SKM-1 (cell line): ENCODE results near the gene SH3PXD2A.
"Not testable (repeated sequence)": the region's sequence is repeated elsewhere in the genome, so short reads cannot be mapped to it uniquely, and the experiment has no call there.

Experiments used
- DNase-seq: peaks from one replicate; lab custom pipeline; 2025; ENCODE audit not compliant: unreplicated experiment; lab: John Stamatoyannopoulos, UW

The SH3PXD2A gene

DNA sequence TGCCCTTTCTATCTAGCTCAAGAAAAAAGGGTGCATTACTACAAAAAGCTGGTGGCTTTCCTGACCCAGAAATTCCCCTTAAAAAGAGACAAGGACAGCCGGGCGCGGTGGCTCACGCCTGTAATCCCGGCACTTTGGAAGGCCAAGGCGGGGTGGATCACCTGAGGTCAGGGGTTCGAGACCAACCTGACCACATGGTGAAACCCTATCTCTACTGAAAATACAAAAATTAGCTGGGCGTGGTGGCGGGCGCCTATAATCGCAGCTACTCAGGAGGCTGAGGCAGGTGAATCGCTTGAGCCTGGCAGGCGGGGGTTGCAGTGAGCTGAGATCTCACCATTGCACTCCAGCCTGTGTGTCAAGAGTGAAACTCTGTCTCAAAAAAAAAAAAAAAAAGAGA lies 82.5 kb downstream of the SH3PXD2A start:
- DNase-seq = not testable (repeated sequence)

- no peak for DNase-seq
Observed at GRCh38 chr10:103772096-103772845, 83.1 kb downstream of the SH3PXD2A start.

DNA sequence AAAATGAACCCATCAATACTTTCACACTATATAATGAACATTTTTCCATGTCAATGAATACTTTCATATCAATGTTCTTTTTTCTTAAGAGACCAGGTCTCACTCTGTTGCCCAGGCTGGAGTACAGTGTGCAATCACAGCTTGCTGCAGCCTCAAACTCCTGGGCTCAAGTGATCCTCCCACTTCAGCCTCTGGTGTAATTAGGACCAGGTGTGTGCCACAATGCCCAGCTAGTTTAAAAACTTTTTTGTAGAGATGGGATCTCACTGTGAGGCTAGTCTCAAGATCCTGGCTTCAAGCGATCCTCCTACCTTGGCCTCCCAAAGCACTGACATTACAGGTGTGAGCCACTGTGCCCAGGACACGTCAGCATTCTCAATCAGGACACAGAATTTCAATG lies 85.2 kb downstream of the SH3PXD2A start:
- no peak for DNase-seq

- DNase-seq = no peak
Observed at GRCh38 chr10:103769176-103769575, 86.2 kb downstream of the SH3PXD2A start.

GRCh38 chr10:103768345-103768744 lies 87.0 kb downstream of the SH3PXD2A start:
- DNase-seq = no peak

DNA sequence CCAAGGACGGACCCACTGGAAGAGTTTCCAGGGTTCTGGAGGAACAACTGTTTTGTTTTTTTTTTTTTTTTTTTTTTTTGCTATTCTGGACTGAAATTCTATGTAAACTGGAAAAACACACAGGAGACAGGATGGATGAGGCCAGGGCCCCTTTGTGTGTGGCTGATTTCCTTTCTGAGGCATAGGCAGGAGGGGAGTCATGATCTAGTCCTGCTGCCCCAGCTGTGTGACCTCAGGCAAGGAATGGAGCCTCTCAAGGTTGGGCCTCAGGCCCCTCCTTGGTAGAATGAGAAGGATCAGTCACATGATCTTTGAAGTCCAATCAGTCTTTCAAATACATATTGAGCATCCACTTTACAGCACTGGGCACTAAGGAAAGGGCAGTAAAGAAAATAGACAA lies 87.6 kb downstream of the SH3PXD2A start:
- DNase-seq = no peak

DNA sequence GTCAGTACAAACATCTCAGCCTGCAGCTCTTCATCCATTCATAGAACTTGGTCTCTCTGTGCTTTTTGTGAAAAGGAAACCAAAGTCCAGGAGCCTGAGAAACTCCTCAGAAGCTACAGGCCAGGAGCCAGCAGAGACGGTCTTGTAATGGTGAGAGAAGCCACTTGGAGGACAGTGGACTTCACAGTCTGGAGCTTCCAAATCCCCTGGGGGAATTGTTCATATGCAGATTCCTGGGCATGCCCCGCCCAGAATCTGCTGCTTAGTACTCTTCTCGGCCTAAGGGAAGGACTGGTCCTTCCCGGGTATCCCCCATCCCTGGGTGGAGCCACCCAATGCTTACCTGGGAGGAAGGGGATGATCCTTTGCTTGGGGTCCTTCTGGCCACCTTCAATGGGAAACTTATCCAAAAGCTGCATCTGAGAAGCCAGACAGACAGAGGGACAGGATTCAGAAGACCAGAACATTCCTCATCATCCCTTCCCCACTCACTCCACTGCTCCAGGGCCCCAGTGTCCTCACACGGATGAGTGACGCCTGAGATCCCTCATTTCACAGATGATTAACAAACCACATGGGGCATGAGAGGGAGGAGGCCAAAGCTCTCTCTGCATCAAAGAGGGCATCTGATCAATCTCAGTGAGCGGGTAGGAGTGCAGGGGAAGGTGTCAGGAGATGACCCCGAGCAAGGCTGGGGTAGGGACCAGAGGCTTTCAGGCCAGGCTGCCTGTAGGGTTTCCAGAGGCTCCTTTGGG lies 88.4 kb downstream of the SH3PXD2A start:
- no peak for DNase-seq

GRCh38 chr10:103765981-103766380 lies 89.4 kb downstream of the SH3PXD2A start:
- DNase-seq = no peak

- DNase-seq = no peak
Observed at GRCh38 chr10:103765168-103765567, 90.2 kb downstream of the SH3PXD2A start.

DNA sequence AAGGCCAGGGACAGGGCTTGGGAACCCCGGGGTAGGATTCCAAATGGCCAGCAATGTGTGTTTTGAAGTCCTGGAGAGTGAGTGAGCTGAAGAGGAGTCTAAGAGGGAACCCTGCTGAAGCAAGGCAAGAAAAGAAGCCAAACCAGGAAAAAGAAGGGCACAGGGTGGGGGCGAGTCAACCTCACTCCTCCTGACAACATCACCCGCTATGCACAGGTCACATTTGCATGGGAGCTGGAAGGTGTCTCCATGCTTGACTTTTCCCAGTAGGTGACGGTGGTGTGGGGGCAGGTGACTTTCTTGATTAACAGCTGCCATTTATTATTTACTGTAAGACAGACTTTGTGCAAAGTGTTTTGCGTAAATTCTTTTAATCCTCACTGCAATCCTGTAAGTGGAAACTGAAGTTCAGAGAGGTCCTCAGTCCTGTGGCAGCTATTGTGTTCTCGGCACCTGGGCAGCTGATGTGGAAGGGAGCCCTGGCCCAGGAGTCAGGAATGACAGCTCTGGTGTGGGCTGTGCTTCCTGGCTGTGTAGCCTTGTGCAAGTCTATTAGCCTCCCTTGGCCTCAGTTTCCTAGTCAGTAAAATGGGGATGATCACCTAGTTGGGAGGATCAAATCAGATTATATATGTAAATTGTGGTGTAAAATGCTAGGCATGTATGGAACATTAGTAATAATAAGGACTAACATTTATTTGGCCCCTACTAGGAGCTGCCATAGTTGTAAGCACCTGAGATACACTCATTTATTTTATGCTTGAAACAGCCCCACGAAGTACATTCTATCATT lies 90.9 kb downstream of the SH3PXD2A start:
- no peak for DNase-seq

DNA sequence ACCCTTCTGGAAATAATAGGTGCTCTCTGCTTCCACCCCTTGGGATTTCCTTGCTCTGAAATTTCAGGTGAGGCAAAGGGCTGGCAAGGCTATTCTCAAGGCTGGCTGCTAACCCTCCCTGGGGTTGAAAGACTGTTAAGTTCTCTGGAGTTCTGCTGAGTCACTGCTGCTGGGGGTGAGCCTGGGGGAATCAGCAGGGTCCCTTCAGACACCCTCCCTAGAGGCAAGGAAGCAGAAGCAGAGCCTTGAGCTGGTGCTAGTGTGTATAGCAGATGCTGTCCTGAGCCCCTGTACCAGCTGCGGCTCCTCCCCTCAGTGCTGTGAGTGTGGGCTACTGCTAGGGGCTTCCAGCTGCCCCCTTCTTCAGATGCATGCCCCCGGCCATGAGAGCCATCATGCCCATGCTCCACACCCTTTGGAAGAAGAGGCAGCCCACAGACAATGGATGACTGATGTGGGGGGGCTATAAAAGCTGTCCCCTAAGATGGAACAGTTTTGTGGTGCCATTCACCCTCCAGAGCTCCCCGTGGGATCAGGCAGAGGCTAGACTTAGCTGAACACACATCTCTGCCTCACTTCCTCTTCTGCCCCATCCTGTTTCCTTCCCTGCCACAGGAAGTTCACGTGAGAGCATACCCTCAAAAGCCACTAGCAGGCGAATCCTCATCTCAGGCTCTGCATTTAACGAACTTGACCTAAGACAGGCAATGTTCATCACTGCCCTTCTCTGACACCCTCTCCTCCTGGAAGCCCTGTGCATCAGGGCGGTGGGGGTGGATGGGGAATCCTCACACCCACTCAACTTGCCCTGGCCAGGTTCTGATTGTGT lies 91.8 kb downstream of the SH3PXD2A start:
- peak; percentile 89 for DNase-seq

GRCh38 chr10:103762916-103763315 lies 92.5 kb downstream of the SH3PXD2A start:
- no peak for DNase-seq

- no peak for DNase-seq
Observed at GRCh38 chr10:103762162-103762561, 93.2 kb downstream of the SH3PXD2A start.

GRCh38 chr10:103761075-103761920 lies 94.1 kb downstream of the SH3PXD2A start:
- DNase-seq = no peak

- DNase-seq = not testable (repeated sequence)
Observed at GRCh38 chr10:103760233-103760632, 95.1 kb downstream of the SH3PXD2A start.

DNA sequence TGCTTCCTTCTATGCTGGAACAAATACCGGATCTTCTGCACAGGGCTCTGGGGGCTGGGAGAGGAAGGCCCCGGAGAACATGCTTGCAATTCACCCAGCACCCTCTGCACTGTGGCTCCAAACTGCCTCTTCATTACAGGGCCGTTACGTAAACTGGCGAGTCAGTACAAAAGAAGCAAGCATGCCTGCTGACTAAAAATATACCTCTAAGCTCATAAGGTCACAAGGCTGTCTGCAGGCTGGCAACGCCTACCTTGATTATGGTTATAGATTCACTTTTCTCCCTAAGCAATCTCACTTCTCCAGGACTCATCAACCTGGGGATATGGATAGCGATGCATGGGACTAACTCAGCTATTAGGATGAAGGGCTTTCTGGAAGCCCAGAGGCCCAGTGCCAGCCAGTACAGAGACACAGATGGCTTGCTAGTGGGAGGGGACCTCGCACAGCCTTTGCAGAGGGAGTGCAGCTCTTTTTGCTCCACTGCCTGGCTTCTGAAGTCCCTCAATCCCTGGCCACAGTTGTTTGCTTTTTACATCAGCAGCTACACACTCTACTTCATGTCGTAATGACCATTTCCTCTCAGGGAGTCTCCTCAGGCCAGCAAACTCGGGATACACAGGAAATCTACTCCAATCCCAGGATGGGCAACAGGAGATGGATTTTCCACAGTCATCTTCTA lies 96.1 kb downstream of the SH3PXD2A start:
- peak; percentile 90 for DNase-seq

- no peak for DNase-seq
Observed at GRCh38 chr10:103758294-103758681, 97.1 kb downstream of the SH3PXD2A start.

DNA sequence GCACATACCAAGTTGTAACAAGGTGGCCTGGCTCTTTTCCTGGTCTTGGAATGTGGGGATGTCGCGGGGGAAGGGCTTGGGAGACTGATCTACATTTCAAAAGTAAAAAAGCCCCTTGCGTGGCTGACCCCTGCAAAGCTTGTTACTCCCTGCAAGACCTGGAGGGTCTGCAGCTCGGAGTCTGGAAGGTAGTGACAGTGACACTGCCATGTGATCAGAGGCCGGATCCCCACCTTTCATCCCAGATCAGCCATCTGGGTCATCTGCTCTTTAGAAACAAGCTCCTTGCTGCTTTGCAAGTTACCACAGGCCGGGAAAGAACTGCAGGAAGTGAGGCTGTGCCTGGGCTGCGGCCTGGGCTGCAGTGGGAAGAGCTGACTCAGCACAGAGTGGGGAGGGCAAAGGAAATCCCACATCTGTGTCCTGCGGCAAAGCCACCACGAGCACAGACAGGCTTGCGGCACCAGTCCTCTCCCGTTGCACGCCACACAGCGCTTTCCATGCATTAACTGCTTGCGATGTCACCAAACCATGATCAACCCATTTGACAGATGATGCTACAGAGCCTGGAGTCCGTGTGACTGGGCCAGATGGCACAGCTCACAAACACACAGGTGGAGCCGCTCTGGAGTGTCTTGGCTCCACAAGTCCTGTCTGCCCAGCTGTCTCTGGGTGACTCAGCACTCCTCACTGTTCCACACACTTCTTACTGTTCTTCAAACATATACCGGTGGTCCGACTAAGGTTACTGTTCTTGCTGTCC lies 97.7 kb downstream of the SH3PXD2A start:
- peak; percentile 91 for DNase-seq
